Body of pancreas (tissue), 4 donors: ENCODE measurements around the gene CEP72. TPM values are rescaled to one million over a fixed set of nuclear protein-coding genes. Genes with fewer than 3 reads are reported as not detected.

Experiments used
- ATAC-seq: fragments of 150-250 bp; one replicate; pipeline ENCODE4 v1.9.1; 2016
- DNase-seq, 4 donors: peaks; one replicate each; pipeline ENCODE4 v3.0.0-alpha.2; 2019
- H3K27ac ChIP-seq, 4 donors: fragments of 200-600 bp; sonication (generic); 1 replicate in 3 of 4; 2 replicates in 1 of 4; pipeline versions ENCODE4 v1.5.1 to v1.6.1; 2016 to 2019; ENCODE audit warnings: mild to moderate bottlenecking in 1 of 4, mixed read lengths in 1 of 4, moderate library complexity in 1 of 4
- H3K27me3 ChIP-seq, 2 donors: fragments of 200-600 bp; sonication (generic); one replicate each; pipeline ENCODE4 v1.6.0; 2016; ENCODE audit warnings: mild to moderate bottlenecking in 1 of 2
- H3K36me3 ChIP-seq, 2 donors: fragments of 200-600 bp; sonication (generic); replicated peaks in 1 of 2; 2 replicates each; pipeline ENCODE4 v1.5.1; 2016; ENCODE audit warnings: low read depth in 2 of 2; ENCODE audit not compliant: insufficient read depth in 1 of 2
- H3K4me1 ChIP-seq: fragments of 200-600 bp; sonication (generic); one replicate; pipeline ENCODE4 v1.6.0; 2016
- H3K4me3 ChIP-seq, 2 donors: fragments of 200-600 bp; sonication (generic); 1 replicate in 1 of 2; 2 replicates in 1 of 2; pipeline ENCODE4 v1.5.1; 2016 to 2019
- H3K9me3 ChIP-seq, 3 donors: fragments of 200-600 bp; sonication (generic); 1 replicate in 2 of 3; 2 replicates in 1 of 3; pipeline ENCODE4 v1.5.1; 2016
- CTCF ChIP-seq, 7 experiments: fragments of 450-650 bp in 4 of 7; fragments of 200-600 bp in 3 of 7; sonication (generic) in 3 of 7; IDR thresholded peaks; one replicate each; pipeline ENCODE4 v1.5.1; 2016 to 2019; ENCODE audit warnings: antibody characterized with exemption in 7 of 7
- POLR2A ChIP-seq, 3 donors: fragments of 450-650 bp; IDR thresholded peaks; one replicate each; pipeline ENCODE4 v1.6.1; 2016; ENCODE audit warnings: antibody characterized with exemption in 3 of 3, mild to moderate bottlenecking in 2 of 3
- WGBS, 2 donors: methylation state at CpG; one replicate each; pipeline ENCODE4 v1.1.5; 2017; 5-methylcytosine and 5-hydroxymethylcytosine counted together
- intact Hi-C: fragments of 100-400 bp; cut with DNase I; formaldehyde crosslinking; loops from one replicate; pipeline ENCODE4 v1.15.1; 2023
- total RNA-seq, 2 donors: library from RNA; depleted of rRNA; stranded (reverse); fragments of >200 nt; gene quantifications; one replicate each; pipeline ENCODE4 v1.1.0, GENCODE V29; 2016

The CEP72 gene
- 1 to 10 TPM; 1.3 to 7.8 TPM for total RNA-seq

GRCh38 chr5:611731-612486 lies at the start of gene CEP72:
Gene CEP72 (plus strand): TSS chr5:612340. CDS start chr5:612362, 22 bp downstream.
- no peak for TF ChIP-seq POLR2A (IDR thresholded peaks at IDR 0.05)
- no peak for TF ChIP-seq CTCF (IDR thresholded peaks at IDR 0.05)
- no peaks in the 10 kb centered on the region for H3K36me3 ChIP-seq
- peaks cover 14% of the 10 kb centered on the region for H3K4me1 ChIP-seq
- H3K9me3 ChIP-seq: no peaks in the 10 kb centered on the region
- H3K4me3 ChIP-seq: peak within 1 kb of the TSS; percentile 58 to 76
- ATAC-seq (peak; percentile 98), DNase-seq (peak; percentile 90 to 93 (median 92))
- H3K27ac ChIP-seq: peak within 1 kb of the TSS in 2 of 4 donors; percentile 47 to 65
- 0 to 1% methylated on average over 16 to 69 of the region's 72 CpGs for WGBS, 2 donors
- intact Hi-C loops: no loop called here
- H3K27me3 ChIP-seq: no peaks in the 10 kb centered on the region

- no peak for ATAC-seq
- H3K4me1 ChIP-seq: no peaks in the 10 kb centered on the region
- H3K27me3 ChIP-seq: no peaks in the 10 kb centered on the region
- H3K4me3 ChIP-seq: no peak overlapping the region
- intact Hi-C loops: no loop called here
- H3K36me3 ChIP-seq: no peaks in the 10 kb centered on the region
- no peaks in the 10 kb centered on the region for H3K9me3 ChIP-seq
- TF ChIP-seq POLR2A (IDR thresholded peaks at IDR 0.05) (no peak), CTCF (IDR thresholded peaks at IDR 0.05) (no peak)
- DNase-seq: peak in 3 of 4 donors; percentile 31 to 32 (median 31)
- 40 to 71% methylated on average over 6 to 10 of the region's 20 CpGs for WGBS, 2 donors
- no peak overlapping the region for H3K27ac ChIP-seq
Observed at GRCh38 chr5:565782-566440, 46.2 kb upstream of the CEP72 start.

GRCh38 chr5:566636-567309 lies 45.4 kb upstream of the CEP72 start:
- H3K27me3 ChIP-seq: no peaks in the 10 kb centered on the region
- 87 to 89% methylated on average over 16 of the region's 16 CpGs for WGBS, 2 donors

GRCh38 chr5:567664-568060 lies 44.5 kb upstream of the CEP72 start:
- Histone ChIP-seq H3K36me3 (no peaks in the 10 kb centered on the region), H3K27me3 (no peaks in the 10 kb centered on the region), H3K27ac (no peak overlapping the region), H3K9me3 (no peaks in the 10 kb centered on the region), H3K4me3 (no peak overlapping the region), H3K4me1 (peaks cover 4% of the 10 kb centered on the region)
- WGBS, 2 donors: 90 to 92% methylated on average over 6 to 10 of the region's 13 CpGs
- ATAC-seq (no peak), DNase-seq (no peak)
- TF ChIP-seq CTCF (IDR thresholded peaks at IDR 0.05) (no peak), POLR2A (IDR thresholded peaks at IDR 0.05) (no peak)
- intact Hi-C loops: no loop called here

More at GRCh38 chr5:566636-567309, 45.4 kb upstream of the CEP72 start:
- Histone ChIP-seq H3K36me3 (no peaks in the 10 kb centered on the region), H3K4me1 (no peaks in the 10 kb centered on the region), H3K27ac (no peak overlapping the region), H3K4me3 (no peak overlapping the region), H3K9me3 (no peaks in the 10 kb centered on the region)
- TF ChIP-seq POLR2A (IDR thresholded peaks at IDR 0.05): no peak
- no peak for TF ChIP-seq CTCF (IDR thresholded peaks at IDR 0.05)
- no peak for ATAC-seq
- intact Hi-C loops: no loop called here
- DNase-seq: no peak
